Activated CD8-positive, alpha-beta memory T cell treated with anti-CD3 and anti-CD28 coated beads for 24 hours (primary cell): Measurements from ENCODE around the gene OR13C3.
"Not testable (repeated sequence)": the region's sequence is repeated elsewhere in the genome, so short reads cannot be mapped to it uniquely, and the experiment has no call there.

Source experiments
- DNase-seq: peaks from one replicate; pipeline ENCODE4 v3.0.0-alpha.2; 2020

OR13C3 gene

GRCh38 chr9:104536756-104537155, at the start of gene OR13C3:
Gene OR13C3 (minus strand): TSS chr9:104536856. CDS start chr9:104536723, 133 bp downstream.
- no peak for DNase-seq

GRCh38 chr9:104580562-104580961, 43.9 kb upstream of the OR13C3 start:
- DNase-seq, result no peak

GRCh38 chr9:104577263-104577662, 40.6 kb upstream of the OR13C3 start:
- no peak for DNase-seq

GRCh38 chr9:104575456-104575855, 38.8 kb upstream of the OR13C3 start:
- no peak for DNase-seq

GRCh38 chr9:104572612-104573011, 36.0 kb upstream of the OR13C3 start:
- no peak for DNase-seq

- DNase-seq, result no peak
Observed at GRCh38 chr9:104568868-104569267, 32.2 kb upstream of the OR13C3 start, which contains the start of gene OR13C8. Gene OR13C8 (plus strand): TSS chr9:104569168. CDS start chr9:104569168, 0 bp downstream.

GRCh38 chr9:104564358-104564757, 27.7 kb upstream of the OR13C3 start:
- DNase-seq, result no peak

GRCh38 chr9:104556830-104557634, 20.4 kb upstream of the OR13C3 start:
- no peak for DNase-seq

GRCh38 chr9:104555521-104555920, 18.9 kb upstream of the OR13C3 start:
- no peak for DNase-seq

GRCh38 chr9:104553261-104553660, 16.6 kb upstream of the OR13C3 start:
- DNase-seq, result no peak

GRCh38 chr9:104544644-104545043, 8.0 kb upstream of the OR13C3 start:
- DNase-seq, result no peak

GRCh38 chr9:104539275-104539674, 2.6 kb upstream of the OR13C3 start:
- DNase-seq, result no peak

- DNase-seq, result no peak
Observed at GRCh38 chr9:104527109-104527508, 9.5 kb downstream of the OR13C3 start, which contains the start of gene OR13C4. Gene OR13C4 (minus strand): TSS chr9:104527209. CDS start chr9:104527209, 0 bp downstream.

- not testable (repeated sequence) for DNase-seq
Observed at GRCh38 chr9:104520241-104520640, 16.4 kb downstream of the OR13C3 start.

- DNase-seq, result no peak
Observed at GRCh38 chr9:104514901-104515300, 21.8 kb downstream of the OR13C3 start.

GRCh38 chr9:104506565-104506964, 30.1 kb downstream of the OR13C3 start:
- no peak for DNase-seq

GRCh38 chr9:104503963-104504362, 32.7 kb downstream of the OR13C3 start, which contains the start of gene OR13F1:
Gene OR13F1 (plus strand): TSS chr9:104504263. CDS start chr9:104504263, 0 bp downstream.
- DNase-seq, result no peak

- DNase-seq, result no peak
Observed at GRCh38 chr9:104503440-104503839, 33.2 kb downstream of the OR13C3 start.

GRCh38 chr9:104494808-104495207, 41.8 kb downstream of the OR13C3 start:
- DNase-seq, result no peak
